HG03558 (cell line): Measurements from ENCODE around the gene SLC39A11.
"Not testable (repeated sequence)": the region's sequence is repeated elsewhere in the genome, so short reads cannot be mapped to it uniquely, and the experiment has no call there.

Experiments used
- ATAC-seq: cut with Tn5 transposase; IDR thresholded peaks from one replicate; pipeline ENCODE4 v1.9.1; 2021; ENCODE audit warnings: moderate number of reproducible peaks; ENCODE audit not compliant: unreplicated experiment; ENCODE audit errors: extremely low read depth

SLC39A11 gene

GRCh38 chr17:73083432-73083831 lies 9.1 kb downstream of the SLC39A11 start:
- no peak for ATAC-seq

GRCh38 chr17:73074566-73074965 lies 17.9 kb downstream of the SLC39A11 start:
- ATAC-seq: no peak

- ATAC-seq: no peak
These were observed 20.1 kb downstream of the SLC39A11 start for GRCh38 chr17:73072219-73072962.

DNA sequence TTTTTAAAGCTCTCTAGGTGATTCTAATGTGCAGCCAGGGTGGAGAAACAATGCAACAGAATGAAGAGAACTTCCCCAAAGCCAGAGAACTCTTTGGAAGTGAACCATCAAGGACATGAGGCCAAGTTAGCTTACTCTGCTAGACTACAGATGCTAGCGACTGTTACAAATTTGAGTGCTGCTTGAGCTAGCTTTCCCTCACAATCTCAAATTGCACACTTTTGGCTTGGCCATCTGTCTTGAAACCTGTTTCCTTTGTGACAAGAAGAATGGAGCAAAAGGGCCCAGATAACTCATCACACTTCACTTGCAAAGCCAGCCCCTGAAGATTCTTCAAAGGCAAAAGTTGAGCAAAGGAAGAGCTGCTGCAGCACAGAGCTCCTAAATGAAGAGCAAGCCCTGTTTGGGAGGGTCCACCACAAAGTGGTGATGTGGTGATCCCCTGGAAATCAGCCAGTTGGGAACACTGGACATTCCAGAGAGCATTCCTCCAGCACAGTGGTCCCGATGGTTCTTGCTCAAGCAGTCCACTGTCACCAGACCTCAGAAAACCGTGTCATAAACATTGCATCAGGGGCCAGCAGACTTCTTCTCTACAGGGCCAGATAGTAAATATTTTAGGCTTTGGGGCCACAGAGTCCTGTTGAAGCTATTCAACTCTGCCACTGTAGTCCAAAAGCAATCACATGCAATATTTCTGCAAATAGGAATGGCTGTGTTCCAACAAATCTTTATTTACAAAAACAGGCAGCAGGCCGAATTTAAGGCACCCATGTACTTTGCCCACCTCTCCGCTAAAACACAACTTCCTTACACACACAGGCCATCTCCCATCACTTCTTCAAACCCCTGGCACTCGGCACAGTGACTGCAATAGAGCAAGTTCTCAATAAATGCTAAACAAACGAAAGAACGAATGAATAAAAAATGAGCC lies 21.2 kb downstream of the SLC39A11 start:
- no peak for ATAC-seq

GRCh38 chr17:73069841-73070240 lies 22.6 kb downstream of the SLC39A11 start:
- ATAC-seq: no peak

DNA sequence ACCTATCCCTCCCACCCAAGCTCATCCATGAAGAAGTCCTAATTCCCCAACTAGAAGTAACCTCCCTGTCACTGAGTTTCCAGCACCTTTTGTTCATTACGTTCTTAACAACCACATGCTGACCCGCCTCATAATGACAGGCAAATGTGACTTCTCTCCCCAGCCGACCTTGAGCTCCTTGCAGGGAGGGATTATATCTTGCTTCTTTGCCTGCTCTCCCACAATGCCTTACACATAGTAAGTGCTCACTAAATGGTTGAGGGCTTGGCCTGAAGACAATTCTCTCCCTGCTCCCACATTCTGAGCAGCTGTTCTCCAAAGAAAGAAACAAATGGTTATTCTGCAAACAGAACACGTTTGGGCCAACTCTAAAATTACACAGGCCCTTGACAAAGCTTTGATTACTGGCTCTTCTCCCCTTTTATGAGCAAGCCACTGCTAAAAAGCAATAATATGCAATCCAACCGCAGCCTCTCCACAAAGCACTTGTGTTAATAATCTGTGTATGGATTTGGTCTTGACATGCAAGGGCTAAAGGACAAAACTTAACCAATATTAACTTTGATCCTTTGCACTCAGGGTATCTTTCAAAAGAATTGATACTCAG lies 23.2 kb downstream of the SLC39A11 start:
- no peak for ATAC-seq

- no peak for ATAC-seq
These were observed 23.9 kb downstream of the SLC39A11 start for GRCh38 chr17:73068322-73069153.

DNA sequence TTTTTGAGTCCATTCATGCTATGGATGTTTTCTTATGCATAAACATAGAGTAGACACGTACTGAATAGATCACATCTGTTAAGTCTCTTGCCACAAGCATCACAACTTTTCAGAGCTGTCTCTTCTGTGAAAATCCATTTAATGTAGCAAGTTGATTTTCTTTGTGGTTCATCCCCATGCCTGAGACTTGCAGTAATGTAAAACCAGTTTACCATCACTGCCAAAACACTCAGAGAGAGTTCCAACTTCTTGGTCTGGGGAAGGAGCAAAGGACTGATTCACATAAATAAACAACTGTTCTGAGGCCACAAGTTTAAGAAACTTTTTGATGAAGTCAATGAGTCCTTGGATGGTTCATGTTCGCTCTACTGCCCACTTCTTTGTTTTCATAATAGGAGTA lies 24.8 kb downstream of the SLC39A11 start:
- not testable (repeated sequence) for ATAC-seq

- no peak for ATAC-seq
These were observed 25.4 kb downstream of the SLC39A11 start for GRCh38 chr17:73067075-73067474.

DNA sequence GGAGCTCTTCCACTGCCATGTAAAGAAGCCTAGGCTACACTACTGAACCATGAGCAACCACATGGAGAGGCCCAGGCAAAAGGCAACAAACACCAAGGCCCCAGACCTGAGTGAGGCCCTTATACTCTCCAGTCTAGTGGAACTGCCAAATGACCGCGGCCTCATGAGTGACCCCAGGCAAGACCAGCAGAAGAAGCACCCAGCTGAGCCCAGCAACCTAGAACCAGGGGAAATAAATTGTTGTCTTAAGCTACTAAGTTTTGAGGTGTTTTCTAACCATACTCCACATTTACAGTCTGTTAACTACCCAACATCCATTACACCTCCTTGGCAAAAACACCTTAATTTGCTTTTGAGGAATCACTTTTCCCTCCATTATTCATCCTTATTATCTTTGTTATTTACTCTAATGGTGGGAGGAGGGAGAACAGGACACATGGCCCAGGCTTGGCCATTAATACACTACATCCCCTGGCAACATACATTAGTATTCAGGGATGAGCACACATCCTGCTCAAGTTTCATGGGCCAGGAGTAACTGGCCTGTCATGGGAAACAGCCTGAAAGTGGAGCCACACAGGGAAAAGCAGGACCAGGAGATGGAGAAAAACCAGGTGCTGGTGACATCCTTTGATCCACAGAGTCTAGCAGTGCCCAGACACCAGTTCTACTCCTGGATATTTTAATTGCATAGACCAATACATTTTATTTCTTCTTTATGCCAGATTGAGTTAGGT lies 26.2 kb downstream of the SLC39A11 start:
- no peak for ATAC-seq

DNA sequence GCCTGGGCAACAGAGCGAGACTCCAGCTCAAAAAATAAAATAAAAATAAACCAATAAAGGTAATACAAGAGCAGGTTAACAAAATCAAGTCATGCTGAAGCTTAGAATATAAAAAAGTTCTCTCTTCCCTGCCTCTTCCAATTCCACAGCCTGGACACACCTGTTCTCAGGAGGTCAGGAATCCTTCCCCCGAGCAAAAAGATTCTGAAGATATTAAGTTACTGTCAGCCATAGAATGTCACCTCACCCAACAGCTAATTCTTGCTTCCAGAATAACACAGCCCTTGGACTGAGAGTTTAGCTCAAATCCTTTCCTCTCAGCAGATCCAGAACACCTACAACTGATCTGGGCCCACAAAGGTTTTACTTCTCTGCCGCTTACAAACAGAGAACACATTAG lies 27.1 kb downstream of the SLC39A11 start:
- ATAC-seq: no peak

DNA sequence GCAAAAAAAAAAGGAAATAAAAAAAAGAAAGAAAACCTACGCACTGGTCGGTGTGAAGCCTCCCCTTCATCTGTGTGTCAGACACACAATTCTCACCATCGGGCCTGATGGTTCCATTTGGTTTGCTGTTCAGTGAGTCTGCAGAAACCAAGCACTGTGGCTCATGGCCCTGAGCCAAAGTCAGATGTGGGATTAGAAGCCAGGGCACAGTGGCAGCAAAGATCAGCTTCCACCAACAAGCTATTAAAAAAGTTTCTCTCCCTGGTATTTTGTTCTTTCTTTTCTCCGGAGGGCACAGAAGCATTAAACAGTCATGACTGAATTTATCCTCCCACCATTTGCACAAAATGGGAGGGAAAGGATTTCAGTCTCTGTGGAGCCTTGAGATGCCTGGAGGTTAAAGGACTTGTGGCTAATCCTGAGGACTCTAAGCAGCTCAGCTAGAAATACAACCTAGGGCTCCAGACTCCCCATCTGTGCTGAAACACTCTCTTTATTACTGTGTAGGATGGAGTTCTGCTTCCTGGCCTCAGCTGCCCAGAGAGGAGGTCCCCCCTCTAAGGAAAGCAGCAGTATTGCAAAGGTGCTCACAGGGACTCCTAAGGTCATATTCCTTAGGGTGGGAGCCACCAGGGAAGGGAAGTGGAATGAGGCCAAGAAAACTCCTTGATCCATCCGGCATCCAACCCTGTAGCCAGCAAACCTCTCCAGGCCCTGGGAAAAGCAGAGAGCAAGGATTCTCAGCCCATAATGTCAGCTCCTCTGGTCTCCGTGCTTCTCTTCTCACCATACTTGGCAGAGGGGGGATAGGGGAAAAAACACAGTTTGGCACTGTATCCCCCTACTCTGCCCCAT lies 28.2 kb downstream of the SLC39A11 start:
- ATAC-seq: no peak

DNA sequence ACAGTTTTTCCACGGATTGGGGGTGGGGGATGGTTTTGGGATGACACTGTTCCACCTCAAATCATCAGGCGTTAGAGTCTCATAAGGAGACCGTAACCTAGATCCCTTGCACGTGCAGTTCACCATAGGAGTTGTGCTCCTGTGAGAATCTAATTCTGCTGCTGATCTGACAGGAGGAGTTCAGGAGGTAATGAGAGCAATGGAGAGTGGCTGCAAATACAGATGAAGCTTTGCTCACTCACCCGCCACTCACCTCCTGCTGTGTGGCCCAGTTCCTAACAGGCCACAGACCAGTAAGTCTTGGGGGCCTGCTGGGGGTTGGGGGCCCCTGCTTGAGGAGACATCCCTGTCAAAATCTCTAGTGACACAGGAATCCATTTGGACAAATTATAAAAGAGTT lies 29.8 kb downstream of the SLC39A11 start:
- no peak for ATAC-seq

DNA sequence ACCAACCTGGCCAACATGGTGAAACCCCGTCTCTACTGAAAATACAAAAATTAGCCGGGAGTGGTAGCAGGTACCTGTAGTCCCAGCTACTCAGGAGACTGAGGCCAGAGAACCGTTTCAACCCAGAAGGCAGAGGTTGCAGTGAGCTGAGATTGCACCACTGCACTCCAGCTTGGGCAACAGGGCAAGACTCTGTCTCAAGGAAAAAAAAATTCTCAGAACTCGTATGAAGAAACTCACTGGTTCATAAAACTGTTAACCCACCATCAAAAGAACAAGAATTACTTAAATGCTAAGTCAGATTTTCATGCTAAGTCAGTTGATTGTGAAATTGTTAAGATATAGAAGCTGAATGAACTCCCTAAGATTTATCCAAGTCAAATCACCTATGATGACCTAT lies 31.3 kb downstream of the SLC39A11 start:
- no peak for ATAC-seq

DNA sequence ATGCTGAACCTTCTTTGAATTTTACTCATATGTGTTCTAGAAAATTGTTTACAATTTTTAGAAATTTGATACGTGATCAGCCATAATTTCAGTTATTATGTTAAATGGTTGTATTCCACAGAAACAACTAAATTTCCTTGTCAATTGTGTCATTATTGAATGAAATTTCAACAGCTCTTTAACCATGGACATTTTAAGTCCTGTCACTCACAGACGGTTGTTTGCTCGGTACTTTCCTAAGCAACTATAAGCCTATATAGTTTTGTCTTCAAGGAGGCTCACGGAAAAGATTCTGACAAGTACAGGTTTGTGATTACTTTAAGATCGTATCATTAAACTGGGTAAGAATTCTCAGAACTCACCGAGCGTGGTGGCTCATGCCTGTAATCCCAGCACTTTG lies 31.8 kb downstream of the SLC39A11 start:
- ATAC-seq: no peak

- ATAC-seq: not testable (repeated sequence)
These were observed 32.8 kb downstream of the SLC39A11 start for GRCh38 chr17:73059713-73060112.

DNA sequence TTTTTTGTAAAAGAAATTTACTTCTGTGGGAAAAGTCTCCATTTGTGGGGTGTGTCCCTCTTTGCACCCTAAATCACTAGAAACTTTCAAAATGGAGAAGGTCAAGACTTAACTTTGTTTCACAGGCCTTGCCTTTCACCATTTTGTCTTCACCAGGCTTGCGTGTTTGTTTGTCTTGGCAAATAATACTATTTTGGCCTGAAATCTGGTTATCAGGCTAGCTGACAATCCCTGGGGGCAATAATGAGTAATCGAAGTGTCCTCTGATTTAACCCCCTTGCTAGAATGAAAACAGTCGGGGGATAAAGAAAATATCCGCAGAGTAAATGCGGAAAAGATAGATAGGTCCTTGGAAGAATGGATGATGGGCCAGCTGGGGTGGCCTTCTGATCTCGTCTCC lies 34.5 kb downstream of the SLC39A11 start:
- ATAC-seq: no peak

- no peak for ATAC-seq
These were observed 35.3 kb downstream of the SLC39A11 start for GRCh38 chr17:73057196-73057595.

DNA sequence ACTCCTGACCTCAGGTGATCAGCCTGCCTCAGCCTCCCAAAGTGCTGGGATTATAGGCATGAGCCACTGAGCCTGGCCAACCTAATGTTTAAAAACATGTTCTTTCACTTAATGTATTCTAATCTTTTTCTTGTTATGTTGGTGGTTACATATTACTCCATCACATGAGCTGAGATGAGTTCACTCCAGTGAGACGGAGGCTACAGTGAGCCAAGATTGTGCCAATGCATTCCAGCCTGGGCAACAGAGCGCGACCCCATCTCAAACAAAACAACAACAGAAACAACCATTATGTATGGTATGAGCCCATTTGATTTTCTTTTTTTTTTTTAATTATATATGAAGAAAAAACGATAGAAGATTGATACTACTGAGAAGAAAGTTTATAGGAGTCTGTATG lies 39.6 kb downstream of the SLC39A11 start:
- no peak for ATAC-seq
